Right hindlimb (tissue), 1 donor: ENCODE measurements around the gene PAPOLB.

Experiments used
- DNase-seq: peaks from one replicate; pipeline ENCODE4 v3.0.0-alpha.2; 2018

PAPOLB gene

GRCh38 chr7:4876586-4876985, 14.8 kb upstream of the PAPOLB start:
- DNase-seq: no peak

- no peak for DNase-seq
Observed at GRCh38 chr7:4875391-4875790, 13.6 kb upstream of the PAPOLB start.

GRCh38 chr7:4873071-4873944, 11.5 kb upstream of the PAPOLB start:
- no peak for DNase-seq

- DNase-seq: no peak
Observed at GRCh38 chr7:4871930-4872675, 10.3 kb upstream of the PAPOLB start.

- no peak for DNase-seq
Observed at GRCh38 chr7:4871056-4871680, 9.3 kb upstream of the PAPOLB start.

- DNase-seq: no peak
Observed at GRCh38 chr7:4868493-4868892, 6.7 kb upstream of the PAPOLB start.

- no peak for DNase-seq
Observed at GRCh38 chr7:4866528-4867496, 5.0 kb upstream of the PAPOLB start.

GRCh38 chr7:4862156-4862555, 326 bp upstream of the PAPOLB start:
- DNase-seq: no peak

GRCh38 chr7:4861227-4861626, 603 bp downstream of the PAPOLB start:
- no peak for DNase-seq

- DNase-seq: no peak
Observed at GRCh38 chr7:4857189-4857588, 4.6 kb downstream of the PAPOLB start.

GRCh38 chr7:4856336-4857057, 5.3 kb downstream of the PAPOLB start:
- no peak for DNase-seq

- DNase-seq: no peak
Observed at GRCh38 chr7:4854916-4855315, 6.9 kb downstream of the PAPOLB start.

- DNase-seq: no peak
Observed at GRCh38 chr7:4851459-4852422, 10.1 kb downstream of the PAPOLB start.

- no peak for DNase-seq
Observed at GRCh38 chr7:4850262-4850795, 11.5 kb downstream of the PAPOLB start.

GRCh38 chr7:4849390-4849789, 12.4 kb downstream of the PAPOLB start:
- DNase-seq: no peak

GRCh38 chr7:4845740-4846142, 16.1 kb downstream of the PAPOLB start:
- DNase-seq: no peak

GRCh38 chr7:4842319-4843064, 19.3 kb downstream of the PAPOLB start:
- DNase-seq: no peak

GRCh38 chr7:4841836-4842235, 20.0 kb downstream of the PAPOLB start:
- no peak for DNase-seq

GRCh38 chr7:4841007-4841784, 20.6 kb downstream of the PAPOLB start:
- no peak for DNase-seq
